ENCODE measurements around the gene BUD31.

DNA sequence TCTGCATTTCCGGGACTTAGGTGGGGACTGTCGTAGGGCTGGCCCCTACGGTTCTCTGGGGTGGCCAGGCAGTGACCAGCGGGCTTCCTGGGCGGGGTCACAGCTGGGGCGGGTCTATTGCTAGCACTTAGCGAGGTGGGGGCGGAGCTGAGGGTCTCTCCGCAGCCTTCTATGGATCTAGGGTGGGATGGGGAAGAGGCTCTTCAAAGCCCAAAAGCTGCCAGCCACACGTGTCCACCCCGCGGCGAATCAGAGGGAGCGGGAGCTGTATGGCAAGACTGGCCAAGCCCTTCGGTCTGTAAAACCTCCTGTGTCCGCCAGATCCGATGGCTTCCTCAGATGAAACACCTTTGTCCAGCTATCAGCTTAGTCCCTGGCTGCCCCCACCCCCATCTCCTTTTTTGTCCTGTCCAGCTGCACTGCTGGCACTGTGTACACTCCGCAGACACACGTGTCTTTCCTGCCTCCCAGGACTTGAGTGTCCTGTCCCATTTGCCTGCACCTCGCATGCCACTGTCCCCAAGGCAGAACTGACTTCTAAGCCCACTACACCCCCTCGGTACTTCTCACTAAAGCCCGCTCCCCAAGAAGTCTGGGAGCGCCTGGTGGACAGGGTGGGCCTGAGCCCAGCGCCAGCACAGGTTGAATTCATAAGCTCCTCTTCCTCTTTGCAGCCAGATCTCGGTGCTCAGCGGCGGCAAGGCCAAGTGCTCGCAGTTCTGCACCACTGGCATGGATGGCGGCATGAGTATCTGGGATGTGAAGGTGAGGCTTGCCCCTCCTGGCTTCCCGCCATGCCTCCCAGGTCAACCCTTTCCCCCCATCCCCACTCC, 15.2 kb upstream of the BUD31 start:
- TF ChIP-seq GATA2 (IDR thresholded peaks at IDR 0.05; ENCODE audit: low read depth, low read length) (no peak), GATA3 (IDR thresholded peaks at IDR 0.05; ENCODE audit: low read depth, low read length) (no peak)

Measured in SH-SY5Y (cell line).